GM18498 (cell line): ENCODE results near the gene NLK.
"Not testable (repeated sequence)": the region's sequence is repeated elsewhere in the genome, so short reads cannot be mapped to it uniquely, and the experiment has no call there.

Experiments used
- ATAC-seq: cut with Tn5 transposase; IDR thresholded peaks from one replicate; pipeline ENCODE4 v1.9.1; 2021; ENCODE audit warnings: mild to moderate bottlenecking, moderate library complexity; ENCODE audit not compliant: unreplicated experiment

The NLK gene

DNA sequence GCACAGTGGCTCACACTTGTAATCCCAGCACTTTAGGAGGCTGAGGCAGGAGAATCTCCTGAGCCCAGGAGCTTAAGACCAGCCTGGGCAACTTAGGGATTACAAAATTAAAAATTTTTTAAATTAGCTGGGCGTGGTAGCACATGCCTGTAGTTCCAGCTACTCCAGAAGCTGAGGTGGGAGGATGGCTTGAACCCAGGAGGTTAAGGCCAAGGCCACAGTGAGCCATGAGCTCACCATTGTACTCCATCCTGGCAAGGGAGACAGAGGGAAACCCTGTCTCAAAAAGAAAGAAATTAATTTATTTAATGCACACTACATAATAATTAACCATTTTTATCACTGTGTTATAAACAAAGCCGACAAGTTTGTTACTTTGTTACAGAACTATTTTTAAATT lies 145.5 kb downstream of the NLK start:
- no peak for ATAC-seq

DNA sequence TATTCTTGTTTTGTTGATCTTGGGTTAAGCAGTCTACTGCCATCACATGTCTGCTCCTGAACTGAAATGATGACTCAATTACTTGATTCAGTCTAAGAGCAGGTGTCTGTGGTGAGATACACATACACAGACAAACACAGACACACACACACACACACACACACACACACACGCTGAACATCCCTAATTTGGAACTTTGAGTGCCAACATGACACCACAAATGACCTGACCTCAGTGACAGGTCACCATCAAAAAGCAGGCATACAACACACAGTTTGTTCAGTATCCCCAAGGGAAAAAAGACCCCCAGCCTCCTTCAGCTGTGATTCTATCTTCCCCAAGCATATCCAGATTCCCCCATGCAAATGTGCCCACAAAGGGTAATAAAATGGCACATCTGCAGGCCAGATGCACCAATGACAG lies 146.4 kb downstream of the NLK start:
- no peak for ATAC-seq

DNA sequence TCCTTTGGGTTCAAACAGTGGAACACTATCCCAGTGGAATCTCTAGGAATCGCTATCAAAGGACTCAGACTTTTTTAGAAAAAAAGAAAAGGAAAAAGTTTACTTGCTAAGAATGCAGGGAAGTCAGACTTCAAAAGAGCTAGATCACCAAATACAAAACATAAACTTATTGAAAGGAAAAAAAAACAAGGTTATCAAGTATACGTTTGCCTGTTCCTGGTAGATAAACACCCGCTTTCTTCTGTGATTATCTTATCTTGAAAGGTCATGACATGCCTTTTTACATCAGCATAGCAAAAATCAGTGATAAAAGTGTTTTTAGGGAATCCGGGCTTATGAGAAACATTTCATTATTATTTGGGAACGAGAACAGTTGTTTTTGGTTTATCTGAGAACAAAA lies 147.2 kb downstream of the NLK start:
- no peak for ATAC-seq

DNA sequence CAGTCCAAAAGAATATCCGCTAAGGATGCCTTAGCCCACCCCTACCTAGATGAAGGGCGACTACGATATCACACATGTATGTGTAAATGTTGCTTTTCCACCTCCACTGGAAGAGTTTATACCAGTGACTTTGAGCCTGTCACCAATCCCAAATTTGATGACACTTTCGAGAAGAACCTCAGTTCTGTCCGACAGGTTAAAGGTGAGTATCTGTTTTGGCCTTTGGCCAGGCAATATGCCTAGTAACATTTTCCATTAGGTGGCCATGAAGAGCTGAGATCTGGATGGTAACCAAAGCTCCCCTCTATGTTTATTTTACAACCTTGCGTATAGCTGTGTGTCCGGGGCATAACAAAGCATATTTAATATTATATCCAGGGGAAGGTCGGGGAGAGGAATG lies 148.5 kb downstream of the NLK start:
- ATAC-seq, result no peak

DNA sequence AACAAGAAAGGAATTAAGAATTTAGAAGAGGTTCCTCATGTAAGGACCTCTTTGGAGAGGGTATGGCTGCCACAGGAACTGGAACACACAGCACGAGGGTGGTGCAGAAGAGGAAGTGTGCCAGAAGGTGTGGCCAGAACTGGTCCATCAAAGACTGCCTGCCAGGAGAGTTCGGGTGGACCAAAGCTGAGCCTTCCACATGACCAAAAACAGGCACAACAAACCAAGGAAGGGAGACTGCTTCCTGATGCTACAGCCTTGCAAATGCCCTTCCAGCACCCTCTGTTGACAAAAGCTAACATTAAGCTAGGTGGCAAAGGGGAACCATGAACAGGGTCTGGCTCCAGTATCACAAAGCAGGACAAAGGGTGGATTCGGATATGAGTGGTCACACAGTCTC lies 150.8 kb downstream of the NLK start:
- no peak for ATAC-seq

DNA sequence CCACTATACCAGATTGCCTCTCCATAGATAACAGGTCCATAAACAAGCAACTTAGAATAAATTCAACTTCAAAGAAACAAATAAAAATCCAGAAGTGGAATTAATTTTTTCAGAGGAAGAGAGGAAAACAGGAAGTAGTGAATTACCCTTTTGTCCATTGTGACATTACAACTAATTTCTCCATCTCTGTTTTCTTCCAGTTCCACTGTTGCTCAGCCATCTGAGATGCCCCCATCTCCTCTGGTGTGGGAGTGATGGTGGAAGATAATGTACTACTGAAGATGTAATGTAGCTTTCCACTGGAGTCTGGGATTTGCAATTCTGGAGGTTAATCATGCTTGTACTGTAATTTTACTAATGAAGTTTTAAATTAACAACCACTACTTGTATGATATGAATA lies 151.9 kb downstream of the NLK start:
- no peak for ATAC-seq

DNA sequence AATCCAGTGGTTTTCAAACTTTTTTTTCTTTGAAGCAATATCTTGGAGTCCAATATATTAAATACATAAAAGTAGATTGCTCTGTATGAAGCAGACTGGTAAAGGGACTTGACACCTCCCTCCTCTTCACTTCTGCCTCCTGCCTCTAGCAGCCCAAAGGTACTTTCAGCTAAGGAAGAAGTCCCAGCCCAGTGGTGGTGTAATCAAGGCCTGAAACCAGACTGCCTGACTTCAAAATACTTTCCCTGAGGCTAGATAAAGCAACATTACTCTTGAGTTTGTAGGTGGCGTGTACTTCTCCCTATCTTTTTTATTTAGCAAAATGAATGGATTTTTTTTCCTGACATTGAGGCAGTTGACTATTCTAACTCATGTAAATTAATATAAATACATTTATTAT lies 154.2 kb downstream of the NLK start:
- ATAC-seq, result no peak

DNA sequence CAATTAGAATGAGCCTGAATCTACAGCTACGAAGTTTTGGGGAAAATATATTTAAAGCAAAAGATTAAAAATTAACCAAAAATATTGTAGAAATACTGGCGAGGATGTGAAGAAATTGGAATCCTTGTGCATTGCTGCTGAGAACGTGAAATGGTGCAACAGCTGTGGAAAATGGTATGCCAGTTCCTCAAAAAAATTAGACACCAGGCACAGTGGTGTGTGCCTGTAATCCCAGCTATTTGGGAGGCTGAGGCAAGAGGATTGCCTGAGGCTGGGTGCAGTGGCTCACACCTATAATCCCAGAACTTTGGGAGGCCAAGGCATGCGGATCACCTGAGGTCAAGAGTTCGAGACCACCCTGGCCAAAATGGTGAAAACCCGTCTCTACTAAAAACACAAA lies 156.6 kb downstream of the NLK start:
- ATAC-seq, result no peak

DNA sequence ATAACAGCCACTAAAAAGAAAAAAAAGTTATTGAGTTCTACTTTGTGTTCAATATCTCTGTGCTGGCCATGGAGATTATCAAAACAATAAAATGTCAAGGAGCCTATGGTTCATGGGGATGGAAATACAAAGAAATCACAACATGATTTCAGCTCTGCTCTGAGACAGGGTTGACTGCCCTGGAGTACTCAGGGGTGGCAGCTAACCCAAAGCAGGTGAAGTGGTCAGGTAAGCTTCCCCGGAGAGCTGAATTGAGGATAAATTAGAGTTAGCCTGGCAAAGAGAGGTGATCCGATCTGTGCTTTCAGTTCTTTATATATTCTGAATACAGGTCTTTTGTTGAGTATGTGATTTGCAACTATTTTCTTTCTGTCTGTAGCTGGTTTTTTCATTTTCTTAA lies 157.3 kb downstream of the NLK start:
- no peak for ATAC-seq

DNA sequence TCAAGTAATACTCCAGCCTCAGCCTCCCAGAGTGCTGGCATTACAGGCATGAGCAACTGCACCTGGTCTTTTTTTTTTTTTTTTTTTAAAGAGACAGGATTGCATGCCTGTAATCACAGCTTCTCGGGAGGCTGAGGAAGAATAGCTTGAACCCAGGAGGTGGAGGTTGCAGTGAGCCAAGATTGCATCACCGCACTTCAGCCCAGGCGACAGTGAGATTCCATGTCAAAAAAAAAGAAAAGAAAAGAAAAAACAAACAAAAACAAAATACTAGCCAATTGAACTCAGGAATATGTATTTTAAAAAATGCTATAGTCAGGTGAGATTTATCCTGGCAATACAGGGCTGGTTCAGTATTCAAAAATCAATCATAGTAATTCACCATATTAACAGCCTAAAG lies 158.8 kb downstream of the NLK start:
- no peak for ATAC-seq

DNA sequence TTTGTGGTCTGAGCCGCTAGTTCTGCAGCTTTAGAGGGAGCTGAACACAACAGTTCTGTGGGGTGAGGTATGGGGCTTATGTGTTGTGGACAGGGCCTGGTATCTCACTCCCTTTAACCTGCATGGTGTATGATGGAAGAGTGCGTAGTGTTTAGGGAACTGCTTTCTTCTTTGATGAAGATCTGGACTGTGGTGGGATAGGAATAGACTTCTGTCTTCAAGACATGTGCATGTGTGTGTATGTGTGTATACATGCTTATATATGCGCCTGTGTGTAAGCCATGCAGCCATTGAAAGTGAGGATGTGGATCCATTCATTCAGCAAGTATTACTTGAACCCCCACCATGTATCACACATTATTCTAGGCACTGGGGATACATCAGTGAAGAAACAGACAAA lies 161.8 kb downstream of the NLK start:
- no peak for ATAC-seq

DNA sequence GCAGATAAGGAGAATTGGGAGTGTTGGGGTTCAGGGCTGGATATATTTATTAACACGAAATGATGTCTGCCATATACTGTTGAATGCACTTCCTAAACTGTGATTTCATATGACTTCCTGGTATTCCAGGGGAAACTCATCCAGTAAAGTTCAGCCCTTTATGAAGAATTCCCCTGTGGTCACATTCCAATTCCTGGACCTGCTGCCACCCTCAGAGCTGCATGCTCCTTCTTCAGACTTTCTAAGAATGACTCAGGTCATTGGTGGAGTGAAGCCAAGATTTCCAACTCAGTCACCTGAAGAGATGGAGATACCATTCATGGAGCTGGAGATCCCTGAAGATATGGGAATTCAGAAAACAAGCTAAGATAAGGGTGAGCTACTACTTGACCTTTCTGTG lies 162.3 kb downstream of the NLK start:
- no peak for ATAC-seq

DNA sequence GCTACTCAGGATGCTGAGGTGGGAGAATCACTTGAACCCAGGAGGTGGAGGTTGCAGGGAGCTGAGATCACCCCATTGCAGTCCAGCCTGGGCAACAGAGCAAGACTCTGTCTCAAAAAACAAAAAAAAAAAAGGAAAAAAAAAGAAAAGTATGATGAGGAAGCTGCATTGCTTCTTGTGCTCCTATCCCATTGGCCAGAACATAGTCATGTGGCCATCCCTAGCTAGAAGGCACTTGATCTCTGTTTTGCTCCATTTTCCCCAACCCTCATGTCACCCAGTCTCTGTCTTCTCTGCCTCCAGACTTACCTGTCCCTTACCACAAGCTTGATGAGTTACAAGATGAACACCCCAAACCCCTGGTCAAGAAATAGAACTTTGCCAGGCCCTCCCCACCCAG lies 163.8 kb downstream of the NLK start:
- ATAC-seq, result no peak

DNA sequence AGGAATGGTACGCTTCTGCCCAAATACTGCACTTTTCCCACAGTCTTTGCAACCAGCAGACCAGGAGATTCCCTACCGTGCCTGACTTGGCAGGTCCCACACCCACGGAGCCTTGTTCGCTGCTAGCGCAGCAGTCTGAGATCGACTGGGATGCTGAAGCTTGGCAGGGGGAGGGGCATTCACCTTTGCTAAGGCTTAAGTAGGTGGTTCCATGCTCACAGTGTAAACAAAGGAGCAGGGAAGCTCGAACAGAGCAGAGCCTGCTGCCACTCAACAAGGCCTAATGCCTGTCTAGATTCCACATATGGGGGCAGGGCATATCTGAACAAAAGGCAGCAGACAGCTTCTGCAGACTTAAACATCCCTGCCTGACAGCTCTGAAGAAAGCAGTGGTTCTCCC lies 169.3 kb downstream of the NLK start:
- ATAC-seq, result no peak

DNA sequence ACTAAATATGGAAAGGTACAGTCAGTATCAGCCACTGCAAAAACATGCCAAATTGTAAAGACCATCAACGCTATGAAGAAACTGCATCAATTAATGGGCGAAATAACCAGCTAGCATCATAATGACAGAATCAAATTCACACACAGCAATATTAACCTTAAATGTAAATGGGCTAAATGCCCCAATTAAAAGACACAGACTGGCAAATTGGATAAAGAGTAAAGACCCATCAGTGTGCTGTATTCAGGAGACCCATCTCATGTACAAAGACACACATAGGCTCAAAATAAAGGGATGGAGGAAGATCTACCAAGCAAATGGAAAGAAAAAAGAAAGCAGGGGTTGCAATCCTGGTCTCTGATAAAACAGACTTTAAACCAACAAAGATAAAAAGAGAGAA lies 171.1 kb downstream of the NLK start:
- ATAC-seq, result not testable (repeated sequence)

DNA sequence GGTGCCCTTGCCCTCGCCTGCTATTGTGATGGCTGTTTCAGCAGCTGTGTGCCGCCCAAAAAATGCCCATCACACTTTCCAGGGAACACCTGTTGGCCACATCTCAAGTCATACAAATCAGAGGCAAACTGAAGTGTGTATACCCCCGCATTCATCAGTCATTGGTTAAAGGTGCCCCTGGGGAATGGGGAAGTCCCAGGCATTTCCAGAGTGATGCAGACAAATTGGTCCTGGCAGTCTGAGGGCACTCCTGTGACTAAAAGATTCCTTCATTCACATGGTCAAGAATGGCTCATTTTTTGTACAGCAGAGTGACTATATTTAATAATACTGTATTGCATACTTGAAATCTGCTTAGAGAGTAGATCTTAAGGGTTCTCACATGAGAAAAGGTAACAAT lies 173.6 kb downstream of the NLK start:
- no peak for ATAC-seq

DNA sequence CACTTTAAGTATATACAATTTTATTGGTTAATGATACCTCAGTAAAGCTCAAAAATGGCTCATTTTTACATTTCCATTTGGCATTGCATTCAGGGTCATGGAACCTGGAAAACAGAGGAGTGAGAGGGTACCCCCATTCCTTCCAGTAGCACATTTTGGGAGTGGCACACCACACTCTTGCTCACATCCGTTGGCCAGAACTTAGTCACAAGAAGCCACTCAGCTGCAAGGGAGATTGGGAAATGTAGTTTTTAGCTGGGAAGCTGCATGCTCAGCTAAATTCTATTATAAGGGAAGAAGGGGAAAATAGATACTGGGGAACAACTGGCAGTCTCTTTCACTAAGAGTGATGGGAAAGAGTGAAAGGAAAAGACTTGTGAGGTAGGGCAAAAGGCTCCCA lies 174.1 kb downstream of the NLK start:
- ATAC-seq, result no peak

DNA sequence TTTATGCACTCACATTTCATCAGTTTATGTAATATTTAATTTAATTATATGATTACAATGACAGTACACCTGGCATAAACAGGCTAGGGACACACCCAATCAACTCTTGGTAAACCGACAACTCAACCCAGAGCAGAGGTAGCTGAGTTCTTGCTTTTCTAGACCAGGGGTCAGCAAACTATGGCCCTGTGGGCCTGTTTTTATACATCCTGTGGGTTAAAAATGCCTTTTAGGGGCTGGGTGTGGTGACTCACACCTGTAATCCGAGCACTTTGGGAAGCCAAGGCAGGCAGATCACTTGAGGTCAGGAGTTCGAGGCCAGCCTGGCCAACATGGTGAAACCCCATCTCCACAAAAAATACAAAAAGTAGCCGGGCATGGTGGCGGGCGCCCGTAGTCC lies 177.3 kb downstream of the NLK start:
- no peak for ATAC-seq

DNA sequence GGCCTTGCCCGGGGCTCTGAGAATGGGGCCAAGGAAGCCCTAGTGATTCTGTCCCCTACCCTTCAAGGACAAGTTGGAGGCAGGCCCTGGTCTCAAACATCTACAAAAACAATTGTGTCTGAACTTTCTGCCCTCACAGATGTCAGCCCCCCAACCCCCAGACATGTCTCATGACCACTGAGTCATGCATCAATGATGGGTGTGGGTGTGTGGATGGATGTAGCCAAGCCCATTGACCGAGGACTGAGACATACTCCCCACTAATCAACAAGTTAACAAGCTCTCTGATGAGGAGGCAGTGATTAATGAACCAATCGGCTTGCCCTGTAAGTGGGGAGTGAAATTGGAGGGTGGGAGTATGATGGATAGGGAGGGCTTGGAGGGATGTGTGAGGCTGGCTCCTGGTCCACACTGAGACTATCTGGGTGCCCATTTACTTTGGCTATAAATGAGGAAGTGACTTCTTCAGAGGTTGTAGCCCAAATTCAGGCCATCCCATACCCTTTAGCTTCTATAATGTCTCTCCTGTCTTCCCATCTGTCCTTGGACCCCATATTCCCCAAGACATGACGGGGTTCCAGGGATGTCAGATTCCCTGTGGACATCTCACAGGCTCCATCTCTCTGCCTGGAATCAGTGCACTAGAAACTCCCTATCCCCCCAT lies 179.4 kb downstream of the NLK start:
- no peak for ATAC-seq

DNA sequence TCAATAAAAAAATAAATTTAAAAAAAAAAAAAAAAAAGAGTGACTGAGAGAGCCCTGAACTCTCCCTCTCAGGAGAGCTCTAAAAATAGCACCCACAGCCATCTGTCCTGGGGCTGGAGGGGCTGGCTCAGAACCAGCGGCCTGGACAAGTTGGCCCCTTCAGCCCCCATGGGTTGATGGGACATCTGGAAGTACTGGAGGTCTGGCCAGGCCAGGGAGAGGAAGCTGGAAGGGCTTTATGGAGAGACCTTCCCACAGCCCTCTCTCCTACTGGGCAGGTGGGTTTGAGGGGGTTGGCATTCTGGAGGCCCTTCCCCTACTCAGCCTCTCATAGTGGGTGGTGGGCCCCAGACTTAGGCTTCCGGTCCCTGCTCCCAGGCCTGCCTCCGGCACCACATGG lies 182.8 kb downstream of the NLK start:
- no peak for ATAC-seq

DNA sequence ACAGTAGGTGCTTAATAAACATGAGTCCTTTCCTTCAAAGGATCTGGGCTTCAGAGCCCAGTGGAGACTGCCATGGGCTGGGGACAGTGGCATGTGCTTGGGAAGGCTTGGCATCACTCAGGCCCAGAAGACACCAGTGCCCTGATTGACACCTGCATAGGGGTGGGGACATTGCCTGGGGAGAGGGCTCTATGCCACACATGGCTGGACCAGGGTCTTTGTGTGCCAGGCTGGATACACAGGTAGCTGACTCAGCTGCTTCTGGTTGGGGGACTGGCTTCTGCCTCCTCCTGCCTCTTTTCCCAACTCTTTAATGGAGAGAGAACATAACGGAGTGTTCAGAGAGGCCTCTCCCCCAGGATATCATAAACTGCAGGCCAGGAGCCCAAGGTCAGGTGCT lies 183.4 kb downstream of the NLK start:
- ATAC-seq, result no peak

DNA sequence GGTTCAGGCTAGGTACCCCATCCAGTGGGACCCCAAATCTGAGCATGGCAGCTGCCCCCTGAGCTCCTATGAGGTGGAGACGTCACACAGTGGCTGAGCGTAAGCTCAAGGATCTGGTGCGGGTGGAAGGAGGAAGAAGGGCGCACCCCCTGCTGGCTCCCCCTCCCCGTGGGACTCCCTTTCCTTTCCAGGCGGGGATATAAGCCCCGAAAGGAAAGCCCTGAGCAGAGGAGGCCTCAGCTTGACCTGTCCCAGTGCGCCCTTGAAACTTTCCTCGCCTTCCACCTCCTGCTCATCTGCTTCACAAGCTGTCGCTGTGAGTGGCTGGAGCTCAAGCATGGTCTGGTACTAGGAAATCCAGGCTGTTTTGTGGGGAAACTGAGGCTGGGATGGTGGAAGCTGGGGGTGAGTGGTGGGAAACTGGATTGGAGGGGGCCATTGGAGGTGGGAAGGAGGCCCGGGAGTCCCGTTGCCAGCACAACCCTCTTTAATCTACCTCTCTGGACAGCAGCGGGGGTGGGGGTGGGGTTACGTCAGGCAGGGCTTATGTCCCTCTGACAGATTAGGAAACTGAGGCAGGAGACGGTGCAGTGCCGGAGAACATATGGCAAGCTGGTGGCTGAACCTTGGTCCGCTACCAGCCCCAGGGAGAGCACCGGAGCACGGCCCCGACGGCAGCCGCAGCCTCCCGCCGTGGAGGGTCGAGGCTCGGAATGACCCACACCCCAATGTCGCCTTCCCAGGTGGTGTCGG lies 184.3 kb downstream of the NLK start:
- ATAC-seq, result no peak
